Ecto neural progenitor cell (in vitro differentiated cells): ENCODE measurements around the gene TMEM191B.
"Not testable (repeated sequence)": the region's sequence is repeated elsewhere in the genome, so short reads cannot be mapped to it uniquely, and the experiment has no call there.

Experiments
- DNase-seq: peaks from one replicate; pipeline ENCODE4 v3.0.0-alpha.2; 2018; ENCODE audit warnings: low spot score

The TMEM191B gene

GRCh38 chr22:18558516-18558915, 30.9 kb downstream of the TMEM191B start:
- not testable (repeated sequence) for DNase-seq

GRCh38 chr22:18558939-18559338, 31.3 kb downstream of the TMEM191B start:
- DNase-seq: not testable (repeated sequence)

- DNase-seq: not testable (repeated sequence)
These were observed 32.7 kb downstream of the TMEM191B start for GRCh38 chr22:18560099-18560974.

- not testable (repeated sequence) for DNase-seq
These were observed 43.1 kb downstream of the TMEM191B start for GRCh38 chr22:18570509-18571246.

GRCh38 chr22:18573483-18574164, 46.0 kb downstream of the TMEM191B start:
- DNase-seq: not testable (repeated sequence)

GRCh38 chr22:18574555-18574954, 47.0 kb downstream of the TMEM191B start:
- not testable (repeated sequence) for DNase-seq

- not testable (repeated sequence) for DNase-seq
These were observed 48.1 kb downstream of the TMEM191B start for GRCh38 chr22:18575686-18576085.

- not testable (repeated sequence) for DNase-seq
These were observed 49.7 kb downstream of the TMEM191B start for GRCh38 chr22:18577090-18577818.

- not testable (repeated sequence) for DNase-seq
These were observed 50.2 kb downstream of the TMEM191B start for GRCh38 chr22:18577847-18578246.
